A549 (cell line): ENCODE data around the gene SULF2. TPM values are rescaled to one million over a fixed set of nuclear protein-coding genes. Genes with fewer than 3 reads are reported as not detected.

Source experiments
- ATAC-seq, 2 experiments: fragments of 200-7000 bp in 1 of 2; fragments of >200 bp in 1 of 2; cut with Nextera tagmentation in 1 of 2; cut with Tn5 transposase in 1 of 2; 3 replicates each; pipeline versions ENCODE4 v1.8.0 to v1.9.1; 2018 to 2020; ENCODE audit warnings: mild to moderate bottlenecking in 1 of 2, moderate library complexity in 1 of 2
- CTCF ChIA-PET: fragments of 300-600 bp; sonication (Branson Sonifier 250); formaldehyde crosslinking; extraction: SDS; loops from one replicate; lab custom pipeline; 2021; ENCODE audit warnings: antibody characterized with exemption, inconsistent platforms; lab: Yijun Ruan, JAX
- POLR2A ChIA-PET: fragments of 350-600 bp; formaldehyde crosslinking; extraction: SDS; loops from one replicate; lab custom pipeline; 2021; ENCODE audit warnings: antibody characterized with exemption, inconsistent platforms; lab: Yijun Ruan, JAX
- DNase-seq, 2 experiments: peaks; one replicate each; pipeline versions ENCODE4 v3.0.0 to v3.0.0-alpha.2; 2011 to 2016; ENCODE audit warnings: low read depth in 1 of 2, low spot score in 1 of 2
- FAIRE-seq: peaks from 2 replicates; lab custom pipeline; 2011; peaks lifted over from hg19 to GRCh38; lab: Jason Lieb, UNC
- H3K27ac ChIP-seq, 2 experiments: fragments of >200 bp; sonication (Bioruptor Twin); formaldehyde crosslinking; 3 replicates each; pipeline ENCODE4 v1.5.1; 2016 to 2017
- H3K4me1 ChIP-seq: fragments of >200 bp; sonication (Bioruptor Twin); formaldehyde crosslinking; 3 replicates; pipeline ENCODE4 v1.6.1; 2016
- H3K4me2 ChIP-seq: fragments of >200 bp; sonication (Bioruptor Twin); formaldehyde crosslinking; 3 replicates; pipeline ENCODE4 v1.6.1; 2016
- H3K4me3 ChIP-seq: fragments of >200 bp; sonication (Bioruptor Twin); formaldehyde crosslinking; 3 replicates; pipeline ENCODE4 v1.5.1; 2016
- H3K9me3 ChIP-seq: fragments of >200 bp; sonication (Bioruptor Twin); formaldehyde crosslinking; 3 replicates; pipeline ENCODE4 v1.6.1; 2016
- BHLHE40 ChIP-seq: IDR thresholded peaks from 2 replicates; pipeline ENCODE4 v1.6.1; 2012; ENCODE audit warnings: low read depth, low read length, inconsistent platforms
- CHD2 ChIP-seq: fragments of 150-350 bp; IDR thresholded peaks from 2 replicates; pipeline ENCODE4 v1.6.1; 2014; ENCODE audit warnings: low read length; ENCODE audit not compliant: partially characterized antibody
- CTCF ChIP-seq: fragments of >200 bp; sonication (Bioruptor Twin); formaldehyde crosslinking; IDR thresholded peaks from 3 replicates; pipeline ENCODE4 v1.5.1; 2016
- E2F6 ChIP-seq: IDR thresholded peaks from 2 replicates; pipeline ENCODE4 v1.6.1; 2012; ENCODE audit warnings: low read depth, borderline replicate concordance
- EHF ChIP-seq: fragments of 250-450 bp; sonication (Bioruptor Pico); IDR thresholded peaks from 2 replicates; pipeline ENCODE4 v1.5.0; 2020; ENCODE audit warnings: mild to moderate bottlenecking
- EP300 ChIP-seq, 2 experiments: fragments of >200 bp; sonication (Bioruptor Twin); formaldehyde crosslinking; IDR thresholded peaks; 2 replicates in 1 of 2; 3 replicates in 1 of 2; pipeline ENCODE4 v1.6.1; 2016 to 2017
- HDAC2 ChIP-seq: fragments of 200-600 bp; sonication (generic); IDR thresholded peaks from 2 replicates; pipeline ENCODE4 v1.6.1; 2016
- HOXB13 ChIP-seq: fragments of 250-450 bp; sonication (Bioruptor Pico); IDR thresholded peaks from 2 replicates; pipeline ENCODE4 v1.5.0; 2020; ENCODE audit warnings: low read depth, mild to moderate bottlenecking, moderate library complexity
- HOXB5 ChIP-seq: fragments of 250-450 bp; sonication (Bioruptor Pico); IDR thresholded peaks from 2 replicates; pipeline ENCODE4 v1.5.0; 2020; ENCODE audit warnings: mild to moderate bottlenecking, moderate library complexity
- JUNB ChIP-seq: fragments of >200 bp; sonication (Bioruptor Twin); formaldehyde crosslinking; IDR thresholded peaks from 2 replicates; pipeline ENCODE4 v1.6.1; 2016
- KDM5A ChIP-seq: fragments of 200-600 bp; sonication (generic); IDR thresholded peaks from 2 replicates; pipeline ENCODE4 v1.6.1; 2016; ENCODE audit warnings: antibody characterized with exemption, mild to moderate bottlenecking
- MAX ChIP-seq: IDR thresholded peaks from 2 replicates; pipeline ENCODE4 v1.6.1; 2012
- MAZ ChIP-seq: fragments of 150-350 bp; IDR thresholded peaks from 2 replicates; pipeline ENCODE4 v1.6.1; 2014; ENCODE audit warnings: antibody characterized with exemption, low read depth, low read length, borderline replicate concordance
- PHF8 ChIP-seq: fragments of 200-600 bp; sonication (generic); IDR thresholded peaks from 2 replicates; pipeline ENCODE4 v1.6.1; 2016; ENCODE audit warnings: low read depth, mild to moderate bottlenecking, antibody characterized with exemption, moderate library complexity, borderline replicate concordance
- RAD21 ChIP-seq, 2 experiments: fragments of >200 bp in 1 of 2; sonication (Bioruptor Twin) in 1 of 2; formaldehyde crosslinking in 1 of 2; IDR thresholded peaks in 1 of 2; conservative IDR thresholded peaks in 1 of 2; 2 replicates in 1 of 2; 3 replicates in 1 of 2; pipeline ENCODE4 v1.6.1; 2012 to 2018; ENCODE audit warnings: inconsistent platforms in 1 of 2
- REST ChIP-seq: fragments of 200-600 bp; sonication (generic); IDR thresholded peaks from 2 replicates; pipeline ENCODE4 v1.6.1; 2016; ENCODE audit warnings: antibody characterized with exemption, mild to moderate bottlenecking, moderate library complexity
- RFX5 ChIP-seq: fragments of 450-650 bp; IDR thresholded peaks from 2 replicates; pipeline ENCODE4 v1.7.1; 2014; ENCODE audit warnings: antibody characterized with exemption, mild to moderate bottlenecking, moderate library complexity
- SMC3 ChIP-seq: fragments of >200 bp; sonication (Bioruptor Twin); formaldehyde crosslinking; IDR thresholded peaks from 3 replicates; pipeline ENCODE4 v1.6.1; 2018; ENCODE audit warnings: inconsistent platforms
- ZC3H11A ChIP-seq: fragments of 450-650 bp; IDR thresholded peaks from 2 replicates; pipeline ENCODE4 v1.6.1; 2014; ENCODE audit warnings: antibody characterized with exemption, mild to moderate bottlenecking
- ZNF302 ChIP-seq: fragments of 250-450 bp; sonication (Bioruptor Pico); IDR thresholded peaks from 2 replicates; pipeline ENCODE4 v1.9.0; 2021; ENCODE audit warnings: inconsistent platforms, mild to moderate bottlenecking, moderate library complexity
- ZSCAN20 ChIP-seq: fragments of 250-450 bp; sonication (Bioruptor Pico); IDR thresholded peaks from 2 replicates; pipeline ENCODE4 v1.8.0; 2022; ENCODE audit warnings: mild to moderate bottlenecking, moderate library complexity
- WGBS: methylation state at CpG from one replicate; pipeline ENCODE4 v1.1.6; 2017; ENCODE audit errors: missing lambda C conversion rate; 5-methylcytosine and 5-hydroxymethylcytosine counted together
- polyA plus RNA-seq, 4 experiments: library from polyadenylated mRNA; depleted of rRNA in 3 of 4; stranded (reverse); fragments of >200 nt; fragmentation: RNase III in 1 of 4; extraction: RNeasy Plus Mini Kit Qiagen cat#74134 plus additional on column Dnase treatment in 1 of 4; gene quantifications; 2 replicates in 3 of 4; 3 replicates in 1 of 4; pipeline ENCODE4 v1.2.3, GENCODE V29; 2011 to 2017

The SULF2 gene
- polyA plus RNA-seq, 2 of the 4 experiments (the other 2 are of a cell fraction): 5.8 to 16.8 TPM

GRCh38 chr20:47786765-47787107, 1.5 kb upstream of the SULF2 start:
- ChIA-PET CTCF (interaction anchor here (0.7 to 2.7 kb wide), 77 partner anchors 8 to 871 kb away, joined by 3 to 91 read pairs (median 4); no protein-coding TSS in a partner anchor), POLR2A (interaction anchor here (0.9 to 2.0 kb wide), 2 partner anchors 509 to 834 kb away, joined by 4 to 10 read pairs; no protein-coding TSS in a partner anchor)
- Histone ChIP-seq H3K4me2 (peak overlapping the region; percentile 98), H3K4me1 (peaks cover 15% of the 10 kb centered on the region), H3K4me3 (peak overlapping the region; percentile 69; the same call in 2 of the 3 replicates), H3K9me3 (no peaks in the 10 kb centered on the region), H3K27ac (peak overlapping the region in 1 of 2 experiments; percentile 90; a peak in 3 of 6 replicates)
- TF ChIP-seq EP300 (IDR thresholded peaks at IDR 0.05) (no peak), RFX5 (no peak), ZNF302 (CRISPR knock-in tag) (no peak), MAX (no peak), ZC3H11A (no peak), HOXB13 (CRISPR knock-in tag) (no peak), EHF (CRISPR knock-in tag) (no peak), KDM5A (no peak), BHLHE40 (no peak), PHF8 (no peak), REST (no peak), CHD2 (no peak), MAZ (no peak), HOXB5 (CRISPR knock-in tag) (no peak), HDAC2 (no peak), CTCF (no peak)
- no peak for FAIRE-seq
- ATAC-seq: peak; percentile 4 to 27; a peak in 3 of 6 replicates
- WGBS: 43% methylated on average over 6 of the region's 6 CpGs
- DNase-seq: no peak

- Histone ChIP-seq H3K4me2 (peak overlapping the region; percentile 98), H3K27ac (peak overlapping the region; percentile 73 to 90), H3K9me3 (no peaks in the 10 kb centered on the region), H3K4me1 (0 out of 3 replicates have a peak, but pooled peaks cover 12% of the 10 kb centered on the region), H3K4me3 (peak overlapping the region; percentile 69)
- ChIA-PET CTCF (interaction anchor here (0.7 to 2.7 kb wide), 91 partner anchors 9 to 871 kb away, joined by 3 to 91 read pairs (median 4); no protein-coding TSS in a partner anchor), POLR2A (interaction anchor here (0.9 to 2.0 kb wide), 2 partner anchors 510 to 834 kb away, joined by 4 to 10 read pairs; no protein-coding TSS in a partner anchor)
- peak; percentile 80 for DNase-seq
- TF ChIP-seq SMC3 (peak; percentile 87), JUNB (no peak), RAD21 (conservative IDR thresholded peaks at IDR 0.05 in 1 of 2, IDR thresholded peaks at IDR 0.05 in 1 of 2) (peak; percentile 89 to 95), CTCF (peak; percentile 82), ZSCAN20 (CRISPR knock-in tag) (no peak), MAX (peak; percentile 24; the same call in 1 of the 2 replicates), E2F6 (peak; percentile 39; the same call in 1 of the 2 replicates)
- FAIRE-seq: peak; percentile 36
- ATAC-seq: peak; percentile 74 to 88
- 2% methylated on average over 46 of the region's 86 CpGs for WGBS
These were observed 828 bp upstream of the SULF2 start for GRCh38 chr20:47785854-47786764.
